Measurements from ENCODE around the gene ZNF775.

Gene ZNF775

GRCh38 chr7:150357771-150358427 lies 21.2 kb upstream of the ZNF775 start:
- H3K36me3 ChIP-seq = no peaks in the 10 kb centered on the region
- H3K4me3 ChIP-seq (ENCODE audit: low read depth in 1 of 2, low read length in 1 of 2) = no peak overlapping the region
- H3K9me3 ChIP-seq = no peaks in the 10 kb centered on the region
- H3K27ac ChIP-seq = no peak overlapping the region
- no peak for TF ChIP-seq CTCF (IDR thresholded peaks at IDR 0.05)
- no peaks in the 10 kb centered on the region for H3K4me1 ChIP-seq (ENCODE audit: control insufficient read depth in 1 of 2, insufficient read depth in 1 of 2, low read depth in 1 of 2, low read length in 1 of 2)
- H3K27me3 ChIP-seq = no peaks in the 10 kb centered on the region

- H3K4me1 ChIP-seq (ENCODE audit: control insufficient read depth in 1 of 2, insufficient read depth in 1 of 2, low read depth in 1 of 2, low read length in 1 of 2) = peaks cover 3 to 4% of the 10 kb centered on the region in 2 experiments
- H3K27me3 ChIP-seq = no peaks in the 10 kb centered on the region
- no peak overlapping the region for H3K4me3 ChIP-seq (ENCODE audit: low read depth in 1 of 2, low read length in 1 of 2)
- H3K9me3 ChIP-seq = no peaks in the 10 kb centered on the region
- no peak overlapping the region for H3K27ac ChIP-seq
- no peaks in the 10 kb centered on the region for H3K36me3 ChIP-seq
- TF ChIP-seq CTCF (IDR thresholded peaks at IDR 0.05) = no peak
Measured at GRCh38 chr7:150358433-150358832, 20.7 kb upstream of the ZNF775 start.

GRCh38 chr7:150358988-150359621 lies 20.0 kb upstream of the ZNF775 start:
- Histone ChIP-seq H3K27ac (no peak overlapping the region), H3K27me3 (no peaks in the 10 kb centered on the region), H3K4me3 (ENCODE audit: low read depth in 1 of 2, low read length in 1 of 2) (no peak overlapping the region), H3K36me3 (no peaks in the 10 kb centered on the region), H3K9me3 (no peaks in the 10 kb centered on the region), H3K4me1 (ENCODE audit: control insufficient read depth in 1 of 2, insufficient read depth in 1 of 2, low read depth in 1 of 2, low read length in 1 of 2) (peaks cover 9 to 11% of the 10 kb centered on the region in 2 experiments)
- TF ChIP-seq CTCF (IDR thresholded peaks at IDR 0.05) = no peak

GRCh38 chr7:150359622-150360362 lies 19.3 kb upstream of the ZNF775 start:
- H3K9me3 ChIP-seq = no peaks in the 10 kb centered on the region
- H3K27me3 ChIP-seq = no peaks in the 10 kb centered on the region
- H3K4me1 ChIP-seq (ENCODE audit: control insufficient read depth in 1 of 2, insufficient read depth in 1 of 2, low read depth in 1 of 2, low read length in 1 of 2) = peaks cover 15 to 18% of the 10 kb centered on the region in 2 experiments
- no peak overlapping the region for H3K4me3 ChIP-seq (ENCODE audit: low read depth in 1 of 2, low read length in 1 of 2)
- no peak for TF ChIP-seq CTCF (IDR thresholded peaks at IDR 0.05)
- no peak overlapping the region for H3K27ac ChIP-seq
- H3K36me3 ChIP-seq = no peaks in the 10 kb centered on the region

GRCh38 chr7:150360363-150361058 lies 18.6 kb upstream of the ZNF775 start:
- Histone ChIP-seq H3K4me3 (ENCODE audit: low read depth in 1 of 2, low read length in 1 of 2) (no peak overlapping the region), H3K9me3 (no peaks in the 10 kb centered on the region), H3K36me3 (no peaks in the 10 kb centered on the region), H3K27ac (no peak overlapping the region), H3K27me3 (no peaks in the 10 kb centered on the region), H3K4me1 (ENCODE audit: control insufficient read depth in 1 of 2, insufficient read depth in 1 of 2, low read depth in 1 of 2, low read length in 1 of 2) (peaks cover 21 to 24% of the 10 kb centered on the region in 2 experiments)
- TF ChIP-seq CTCF (IDR thresholded peaks at IDR 0.05) = no peak

All from neutrophil (primary cell).